ENCODE data around the gene GOT2.
"Not testable (repeated sequence)": the region's sequence is repeated elsewhere in the genome, so short reads cannot be mapped to it uniquely, and the experiment has no call there.

Gene GOT2

GRCh38 chr16:58733671-58734458 is at the start of gene GOT2:
Gene GOT2 (minus strand): TSS chr16:58734316. CDS start chr16:58734228, 88 bp downstream.
- peak; percentile 69 to 77 for DNase-seq (ENCODE audit: low read depth in 2 of 2)

DNA sequence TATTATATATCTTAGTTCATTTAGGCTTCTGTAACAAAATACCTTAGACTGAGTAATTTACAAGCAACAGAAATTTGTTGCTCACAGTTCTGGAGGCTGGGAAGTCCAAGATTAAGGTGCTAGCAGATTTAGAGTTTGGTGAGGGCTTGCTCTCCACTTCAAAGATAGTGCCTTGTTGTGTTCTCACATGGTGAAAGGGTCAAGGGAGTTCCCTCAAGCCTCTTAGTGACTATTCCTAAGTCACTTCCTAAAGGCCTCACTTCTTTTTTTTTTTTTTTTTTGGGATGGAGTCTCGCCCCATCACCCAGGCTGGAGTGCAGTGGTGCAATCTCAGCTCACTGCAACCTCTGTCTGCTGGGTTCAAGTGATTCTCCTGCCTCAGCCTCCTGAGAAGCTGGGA is 45.2 kb upstream of the GOT2 start:
- DNase-seq (ENCODE audit: low read depth in 2 of 2) = not testable (repeated sequence)

GRCh38 chr16:58773870-58774269 is 39.8 kb upstream of the GOT2 start:
- DNase-seq (ENCODE audit: low read depth in 2 of 2) = no peak

GRCh38 chr16:58768145-58768544 is 34.0 kb upstream of the GOT2 start:
- no peak for DNase-seq (ENCODE audit: low read depth in 2 of 2)

DNA sequence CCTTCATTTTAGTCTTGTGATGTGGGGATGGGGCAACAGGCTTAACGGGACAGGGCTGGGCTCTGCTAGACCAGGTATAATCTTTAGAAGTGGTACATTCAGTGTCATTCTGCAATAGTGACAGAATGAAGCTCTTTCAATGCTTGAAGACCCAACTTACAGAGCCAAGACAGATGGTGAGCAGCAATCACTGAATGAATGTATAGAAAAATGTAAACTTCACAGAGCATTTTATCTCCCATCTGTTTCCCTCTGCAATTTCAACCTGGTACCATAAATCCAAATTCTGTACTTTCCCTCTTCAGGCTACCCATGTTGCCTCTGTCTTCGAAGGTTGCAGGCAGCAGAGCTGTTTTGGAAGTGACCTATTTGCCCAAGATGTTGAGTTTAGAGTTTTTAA is 33.5 kb upstream of the GOT2 start:
- DNase-seq (ENCODE audit: low read depth in 2 of 2) = no peak

- DNase-seq (ENCODE audit: low read depth in 2 of 2) = no peak
Measured at GRCh38 chr16:58756650-58757332, 22.7 kb upstream of the GOT2 start.

GRCh38 chr16:58755989-58756649 is 22.0 kb upstream of the GOT2 start:
- DNase-seq (ENCODE audit: low read depth in 2 of 2) = peak; percentile 63 to 72

- no peak for DNase-seq (ENCODE audit: low read depth in 2 of 2)
Measured at GRCh38 chr16:58753711-58754134, 19.6 kb upstream of the GOT2 start.

- DNase-seq (ENCODE audit: low read depth in 2 of 2) = no peak
Measured at GRCh38 chr16:58744497-58744896, 10.4 kb upstream of the GOT2 start.

GRCh38 chr16:58741976-58742375 is 7.9 kb upstream of the GOT2 start:
- DNase-seq (ENCODE audit: low read depth in 2 of 2) = no peak

DNA sequence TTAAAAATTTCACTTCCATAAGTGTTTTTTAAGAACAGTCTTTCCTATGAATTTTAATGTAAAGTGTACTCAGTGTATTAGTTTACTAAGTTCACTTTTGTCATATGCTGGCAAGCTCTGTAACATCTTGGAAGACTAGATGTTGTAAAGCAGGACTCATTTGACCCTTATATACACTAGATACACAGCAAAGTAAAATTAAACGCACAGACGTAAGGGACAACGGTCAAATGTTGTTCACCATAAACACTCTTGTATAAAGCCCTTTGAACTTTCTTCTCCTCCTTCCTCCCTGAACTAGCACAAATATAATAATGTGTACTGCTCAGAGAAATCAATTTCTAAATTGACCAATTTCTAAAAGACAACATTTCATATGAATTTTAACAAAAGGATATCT is 7.0 kb upstream of the GOT2 start:
- DNase-seq (ENCODE audit: low read depth in 2 of 2) = no peak

DNA sequence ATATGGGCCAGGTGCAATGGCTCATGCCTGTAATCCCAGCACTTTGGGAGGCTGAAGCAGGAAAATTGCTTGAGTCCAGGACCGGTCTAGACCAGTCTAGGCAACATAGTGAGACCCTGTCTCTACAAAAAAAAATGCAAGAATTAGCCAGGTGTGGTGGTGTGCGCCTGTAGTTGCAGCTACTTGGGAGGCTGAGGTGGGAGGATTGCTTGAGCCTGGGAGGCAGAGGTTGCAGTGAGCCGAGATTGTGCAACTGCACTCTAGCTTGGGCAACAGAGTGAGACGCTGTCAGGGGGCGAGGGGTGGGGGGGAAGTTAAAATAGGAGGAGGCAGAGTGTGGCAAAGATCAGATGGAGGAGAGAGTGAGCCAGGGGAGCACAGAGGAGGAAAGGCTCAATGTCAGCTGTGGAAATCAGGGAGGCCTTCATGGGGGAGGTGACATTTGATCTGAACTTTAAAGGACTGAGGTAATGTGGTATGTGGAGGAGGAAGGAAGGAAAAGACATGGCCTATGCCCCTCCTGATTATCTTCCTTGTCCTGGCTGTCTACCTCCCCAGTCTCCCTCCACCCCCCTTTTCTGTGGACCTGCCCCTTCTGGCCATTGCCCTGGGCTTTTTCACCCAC is 4.7 kb upstream of the GOT2 start:
- DNase-seq (ENCODE audit: low read depth in 2 of 2) = no peak

GRCh38 chr16:58736341-58736740 is 2.2 kb upstream of the GOT2 start:
- not testable (repeated sequence) for DNase-seq (ENCODE audit: low read depth in 2 of 2)

DNA sequence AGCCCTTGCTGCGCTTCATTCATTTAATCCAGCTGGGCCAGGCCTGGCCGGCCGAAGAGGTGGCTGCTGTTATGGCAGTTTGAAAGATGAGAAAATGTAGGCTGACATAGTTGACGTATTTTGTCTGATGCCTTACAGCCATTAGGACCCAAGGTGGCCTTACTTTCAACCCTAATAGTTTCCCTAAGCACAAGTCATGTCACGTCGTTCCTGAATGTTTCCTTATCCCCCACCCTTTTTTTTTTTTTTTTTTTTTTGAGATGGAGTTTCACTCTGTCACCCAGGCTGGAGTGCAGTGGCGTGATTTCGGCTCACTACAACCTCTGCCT is 307 bp upstream of the GOT2 start:
- DNase-seq (ENCODE audit: low read depth in 2 of 2) = no peak

DNA sequence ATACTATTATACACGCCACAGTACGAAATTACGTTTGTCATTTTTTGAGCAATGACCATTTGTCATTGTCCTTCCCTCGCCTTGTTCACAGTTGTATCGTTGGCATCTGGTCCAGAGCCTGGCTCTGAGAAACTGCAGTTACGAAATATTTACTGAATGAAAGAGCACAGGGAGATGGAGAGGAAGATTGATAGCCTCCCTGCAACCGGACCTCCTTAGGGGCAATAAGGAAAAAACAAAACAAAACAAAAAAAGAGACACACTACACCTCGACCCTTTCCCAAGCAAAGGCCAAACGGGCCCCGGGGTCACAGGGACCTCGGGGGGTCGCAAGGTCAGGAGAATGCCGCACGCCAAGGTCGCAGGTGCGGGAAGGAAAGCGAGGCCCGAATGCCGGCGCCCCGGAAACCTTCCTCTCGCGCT is 857 bp downstream of the GOT2 start:
- DNase-seq (ENCODE audit: low read depth in 2 of 2) = no peak

- no peak for DNase-seq (ENCODE audit: low read depth in 2 of 2)
Measured at GRCh38 chr16:58732545-58733247, 1.4 kb downstream of the GOT2 start.

GRCh38 chr16:58730724-58731370 is 3.3 kb downstream of the GOT2 start:
- no peak for DNase-seq (ENCODE audit: low read depth in 2 of 2)

DNA sequence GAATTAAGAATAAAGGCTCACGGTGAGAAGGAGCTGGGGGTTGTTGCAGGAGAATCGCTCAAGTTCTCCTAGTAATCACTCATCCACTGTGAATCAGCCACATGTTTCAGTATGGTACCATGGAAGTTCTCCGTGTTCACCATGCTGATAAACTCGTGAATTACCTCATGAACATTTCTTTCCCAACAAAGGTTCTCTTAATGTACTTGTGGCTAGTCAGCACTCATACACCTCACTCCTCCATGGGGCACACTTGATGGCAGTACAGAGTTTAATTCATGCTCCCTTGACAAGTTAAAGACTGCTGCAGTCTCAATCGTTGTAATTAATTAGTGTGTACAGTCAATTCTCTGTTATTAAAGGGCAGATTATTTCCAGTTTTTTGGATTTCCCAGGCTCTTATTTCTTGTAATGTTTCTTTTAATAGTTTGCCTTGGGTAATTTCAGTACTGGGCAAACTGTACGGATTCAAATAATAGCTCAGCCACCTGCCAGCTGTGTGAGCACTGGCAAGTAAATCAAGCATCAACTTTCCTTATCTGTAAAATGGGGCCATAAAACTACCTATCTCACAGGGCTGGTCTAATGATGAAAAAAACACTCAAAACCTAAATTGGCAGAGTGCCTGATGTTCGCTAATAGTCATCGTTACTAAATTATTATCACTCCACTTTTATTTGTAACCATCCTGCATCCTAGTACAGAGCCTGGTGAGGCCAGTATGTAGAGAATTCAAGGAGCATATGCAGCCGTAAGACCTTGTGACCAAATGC is 6.1 kb downstream of the GOT2 start:
- DNase-seq (ENCODE audit: low read depth in 2 of 2) = no peak

- DNase-seq (ENCODE audit: low read depth in 2 of 2) = no peak
Measured at GRCh38 chr16:58727028-58727781, 6.9 kb downstream of the GOT2 start.

DNA sequence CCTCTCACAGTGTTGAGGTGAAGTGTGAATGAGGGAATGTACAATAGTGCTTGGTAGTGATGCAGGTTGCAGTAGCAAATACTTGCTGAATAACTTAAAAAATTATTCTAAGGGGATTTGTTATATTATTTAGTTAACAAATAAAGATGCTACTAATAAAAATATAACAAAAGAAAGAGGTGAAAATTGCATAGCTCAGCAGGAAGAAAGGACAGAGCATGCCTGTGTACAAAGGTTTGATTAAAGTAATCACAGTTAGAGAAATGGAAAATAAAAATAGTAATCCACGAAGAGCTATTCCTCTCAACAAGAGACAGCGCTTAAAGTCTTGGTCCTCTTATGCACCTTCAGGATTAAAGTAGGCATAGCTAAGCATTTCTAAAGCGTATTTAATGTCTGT is 11.0 kb downstream of the GOT2 start:
- DNase-seq (ENCODE audit: low read depth in 2 of 2) = no peak
